Colonic mucosa (tissue), 4 donors: ENCODE results near the gene ZFP92. TPM values are rescaled to one million over a fixed set of nuclear protein-coding genes. Genes with fewer than 3 reads are reported as not detected.

Experiments used
- DNase-seq: peaks from one replicate; pipeline ENCODE4 v3.0.0-alpha.2; 2020
- H3K27ac ChIP-seq: fragments of 200-600 bp; one replicate; pipeline ENCODE4 v1.8.0; 2021
- H3K27me3 ChIP-seq: fragments of 200-600 bp; one replicate; pipeline ENCODE4 v1.8.0; 2021
- H3K36me3 ChIP-seq: fragments of 200-600 bp; one replicate; pipeline ENCODE4 v1.8.0; 2021
- H3K4me1 ChIP-seq: fragments of 200-600 bp; one replicate; pipeline ENCODE4 v1.8.0; 2021; ENCODE audit warnings: mild to moderate bottlenecking
- H3K4me3 ChIP-seq: fragments of 200-600 bp; one replicate; pipeline ENCODE4 v1.8.0; 2021
- H3K9ac ChIP-seq, 2 donors: one replicate each; pipeline ENCODE4 v1.7.0; 2013; ENCODE audit warnings: control low read depth in 2 of 2, low read depth in 2 of 2, low read length in 2 of 2
- H3K9me3 ChIP-seq: fragments of 200-600 bp; one replicate; pipeline ENCODE4 v1.8.0; 2021
- intact Hi-C: fragments of 100-400 bp; cut with DNase I; formaldehyde crosslinking; loops from one replicate; pipeline ENCODE4 v1.14.1; 2022
- total RNA-seq, 2 donors: library from RNA; stranded (reverse); fragmentation: NEBNext Ultra II Directional in 1 of 2; extraction: Animal tissue kit (Norgen Biotek cat#: 25700) in 1 of 2; gene quantifications; one replicate each; pipeline ENCODE4 v1.2.1, GENCODE V29; 2021
- TF ChIP-seq, protein P1 (sequence below): fragments of 200-600 bp; IDR thresholded peaks from one replicate; pipeline ENCODE4 v1.8.0; 2022; ENCODE audit warnings: antibody characterized with exemption, mild to moderate bottlenecking
- donor health status: healthy.
- donor health status: DM: no; HTN: no; CAD: no.
- donor health status: DM: no; HTN: no; CAD: no.

Gene ZFP92
- total RNA-seq, 2 donors from 2014 or later: 0.10 to 0.29 TPM

DNA sequence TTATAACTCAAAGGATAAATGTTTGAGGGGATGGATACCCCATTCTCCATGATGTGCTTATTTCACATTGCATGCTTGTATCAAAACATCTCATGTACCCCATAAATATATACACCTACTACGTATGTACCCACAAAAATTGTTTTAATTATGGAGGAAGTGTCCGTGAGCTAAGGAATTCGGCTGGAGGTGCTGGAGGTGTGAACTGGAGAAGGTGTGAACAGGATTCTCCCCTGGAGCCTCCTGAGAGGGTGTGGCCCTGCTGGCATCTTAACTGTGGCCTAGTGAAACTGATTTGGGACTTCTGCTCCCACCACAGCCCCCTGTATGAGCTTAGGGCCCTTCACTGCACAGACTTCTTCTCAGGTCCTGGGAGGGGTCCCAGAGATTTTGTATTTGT is 33.5 kb upstream of the ZFP92 start:
- no peak for DNase-seq
- TF ChIP-seq, protein P1, sequence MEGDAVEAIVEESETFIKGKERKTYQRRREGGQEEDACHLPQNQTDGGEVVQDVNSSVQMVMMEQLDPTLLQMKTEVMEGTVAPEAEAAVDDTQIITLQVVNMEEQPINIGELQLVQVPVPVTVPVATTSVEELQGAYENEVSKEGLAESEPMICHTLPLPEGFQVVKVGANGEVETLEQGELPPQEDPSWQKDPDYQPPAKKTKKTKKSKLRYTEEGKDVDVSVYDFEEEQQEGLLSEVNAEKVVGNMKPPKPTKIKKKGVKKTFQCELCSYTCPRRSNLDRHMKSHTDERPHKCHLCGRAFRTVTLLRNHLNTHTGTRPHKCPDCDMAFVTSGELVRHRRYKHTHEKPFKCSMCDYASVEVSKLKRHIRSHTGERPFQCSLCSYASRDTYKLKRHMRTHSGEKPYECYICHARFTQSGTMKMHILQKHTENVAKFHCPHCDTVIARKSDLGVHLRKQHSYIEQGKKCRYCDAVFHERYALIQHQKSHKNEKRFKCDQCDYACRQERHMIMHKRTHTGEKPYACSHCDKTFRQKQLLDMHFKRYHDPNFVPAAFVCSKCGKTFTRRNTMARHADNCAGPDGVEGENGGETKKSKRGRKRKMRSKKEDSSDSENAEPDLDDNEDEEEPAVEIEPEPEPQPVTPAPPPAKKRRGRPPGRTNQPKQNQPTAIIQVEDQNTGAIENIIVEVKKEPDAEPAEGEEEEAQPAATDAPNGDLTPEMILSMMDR: no peak
- Histone ChIP-seq H3K27ac (no peak overlapping the region), H3K4me1 (no peaks in the 10 kb centered on the region), H3K4me3 (no peak overlapping the region), H3K9ac (no peak overlapping the region), H3K36me3 (no peaks in the 10 kb centered on the region), H3K9me3 (no peaks in the 10 kb centered on the region), H3K27me3 (no peaks in the 10 kb centered on the region)
- intact Hi-C loops: no loop called here

DNA sequence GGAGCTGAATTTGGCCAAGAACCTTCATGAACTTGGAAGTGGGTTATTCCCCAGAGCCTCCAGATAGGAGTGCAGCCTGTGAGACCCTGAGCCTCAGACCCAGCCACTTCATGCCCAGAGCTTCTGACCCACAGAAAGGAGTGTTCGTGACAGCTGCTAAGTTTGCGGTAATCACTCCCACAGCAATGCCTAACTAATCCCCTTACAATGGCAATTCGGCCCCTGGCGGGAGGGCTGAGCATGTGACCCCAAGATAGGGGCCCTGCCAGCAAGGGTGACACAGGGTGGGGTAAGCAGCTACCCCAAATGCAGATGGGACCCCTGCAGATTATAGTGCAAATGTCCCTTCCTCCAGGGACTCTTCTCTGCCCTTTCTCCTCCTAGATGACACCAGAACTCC is 32.7 kb upstream of the ZFP92 start:
- no peaks in the 10 kb centered on the region for H3K4me1 ChIP-seq
- no peaks in the 10 kb centered on the region for H3K27me3 ChIP-seq
- H3K9ac ChIP-seq: no peak overlapping the region
- no peak overlapping the region for H3K27ac ChIP-seq
- no peaks in the 10 kb centered on the region for H3K36me3 ChIP-seq
- no peak for DNase-seq
- TF ChIP-seq, protein P1: no peak
- intact Hi-C loops: no loop called here
- H3K9me3 ChIP-seq: no peaks in the 10 kb centered on the region
- no peak overlapping the region for H3K4me3 ChIP-seq

DNA sequence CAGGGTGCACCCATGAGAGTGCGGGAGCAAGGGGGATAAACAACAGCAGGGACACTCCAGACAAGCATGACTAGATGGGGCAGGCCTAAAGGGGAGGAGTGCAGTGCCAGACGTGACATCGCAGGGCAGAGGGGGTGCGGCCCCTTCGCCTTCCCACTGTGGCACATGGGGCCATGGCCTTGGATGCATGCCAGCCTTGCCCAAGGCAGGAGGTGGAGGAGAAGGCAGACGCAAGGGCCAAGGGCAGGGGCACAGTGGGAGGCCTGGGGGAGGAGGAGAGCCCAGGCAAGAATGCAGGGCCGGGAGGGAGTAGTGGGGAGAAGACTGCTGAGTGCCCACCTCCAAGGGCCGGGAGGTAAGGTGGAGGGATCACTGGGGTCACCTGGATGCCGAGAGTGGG is 31.8 kb upstream of the ZFP92 start:
- Histone ChIP-seq H3K27ac (no peak overlapping the region), H3K36me3 (no peaks in the 10 kb centered on the region), H3K27me3 (no peaks in the 10 kb centered on the region), H3K4me1 (no peaks in the 10 kb centered on the region), H3K4me3 (no peak overlapping the region), H3K9ac (no peak overlapping the region), H3K9me3 (no peaks in the 10 kb centered on the region)
- TF ChIP-seq, protein P1: no peak
- DNase-seq: no peak
- intact Hi-C loops: no loop called here

DNA sequence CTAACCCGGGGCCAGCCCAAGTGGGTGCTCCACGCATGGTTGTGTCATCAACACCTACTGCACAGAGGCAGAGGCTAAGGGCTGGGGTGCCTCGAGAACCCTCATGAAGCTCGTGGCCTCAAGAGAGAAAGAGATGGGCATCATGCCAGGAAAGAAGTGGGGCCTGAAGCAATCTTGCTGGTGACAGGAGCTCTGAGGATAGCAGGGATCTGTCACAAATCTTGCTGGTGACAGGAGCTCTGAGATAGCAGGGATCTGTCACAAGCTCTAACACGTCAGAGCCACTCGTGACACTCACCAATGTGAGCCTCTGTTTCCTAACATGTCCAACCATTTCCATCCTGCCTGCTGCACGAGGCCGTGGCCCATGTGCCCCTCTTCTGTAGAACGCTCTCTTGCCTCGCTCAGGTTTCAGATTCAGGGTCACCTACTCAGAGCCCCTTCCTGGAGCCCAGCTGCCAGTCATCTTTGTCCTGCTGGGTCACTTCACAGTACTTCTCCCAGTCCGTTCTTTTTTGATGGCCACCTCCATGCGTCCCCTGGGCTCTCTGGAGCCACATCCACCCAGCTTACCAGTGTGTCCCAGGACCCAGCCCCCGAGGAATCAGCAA is 31.2 kb upstream of the ZFP92 start:
- no peak for DNase-seq
- intact Hi-C loops: no loop called here
- Histone ChIP-seq H3K27me3 (no peaks in the 10 kb centered on the region), H3K4me3 (no peak overlapping the region), H3K36me3 (no peaks in the 10 kb centered on the region), H3K27ac (no peak overlapping the region), H3K9me3 (no peaks in the 10 kb centered on the region), H3K9ac (no peak overlapping the region), H3K4me1 (no peaks in the 10 kb centered on the region)
- TF ChIP-seq, protein P1: no peak

DNA sequence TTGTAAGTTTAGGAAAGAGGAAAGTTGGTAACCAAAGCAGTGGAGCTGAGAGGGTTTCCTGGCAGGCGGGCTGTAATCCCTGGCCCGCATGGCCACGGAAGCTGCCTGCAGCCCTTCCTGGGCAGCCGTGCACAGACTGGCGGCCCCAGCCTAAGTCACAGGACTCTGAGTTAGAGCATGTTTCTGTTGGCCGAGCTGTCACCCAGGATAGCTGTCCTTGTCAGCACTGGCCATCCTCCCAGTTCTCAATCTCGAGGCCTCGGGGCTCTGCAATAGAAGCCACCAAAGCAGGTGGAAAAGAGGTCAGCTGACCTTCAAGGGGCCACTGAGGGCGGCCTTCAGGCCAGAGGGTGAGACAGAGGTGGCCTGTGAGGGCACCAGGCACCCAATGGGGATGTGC is 30.6 kb upstream of the ZFP92 start:
- no peak overlapping the region for H3K27ac ChIP-seq
- H3K9ac ChIP-seq: no peak overlapping the region
- no peak for DNase-seq
- H3K9me3 ChIP-seq: no peaks in the 10 kb centered on the region
- H3K4me1 ChIP-seq: no peaks in the 10 kb centered on the region
- no peaks in the 10 kb centered on the region for H3K36me3 ChIP-seq
- H3K27me3 ChIP-seq: no peaks in the 10 kb centered on the region
- intact Hi-C loops: no loop called here
- TF ChIP-seq, protein P1: no peak
- H3K4me3 ChIP-seq: no peak overlapping the region
